ENCODE data around the gene IFT80.
A peak's percentile ranks its signal among the peaks of the same experiment; 100 is the strongest.

The IFT80 gene

GRCh38 chr3:160399125-160400029 is at the start of gene IFT80, which contains the start of gene SMC4:
TSS of gene IFT80 (minus strand) at chr3:160399225. CDS start at chr3:160384600, 14,625 bp downstream.
TSS of gene SMC4 (plus strand) at chr3:160399650. CDS start at chr3:160400827, 1,177 bp downstream.
- peak; percentile 85 for DNase-seq

GRCh38 chr3:160447544-160447943 is 48.5 kb upstream of the IFT80 start:
- DNase-seq: no peak

GRCh38 chr3:160446522-160447056 is 47.6 kb upstream of the IFT80 start:
- no peak for DNase-seq

- DNase-seq: no peak
Measured at GRCh38 chr3:160445854-160446253, 46.8 kb upstream of the IFT80 start.

GRCh38 chr3:160444411-160444810 is 45.4 kb upstream of the IFT80 start:
- DNase-seq: no peak

- DNase-seq: no peak
Measured at GRCh38 chr3:160440687-160441086, 41.7 kb upstream of the IFT80 start.

GRCh38 chr3:160437083-160437455 is 38.0 kb upstream of the IFT80 start:
- DNase-seq: no peak

GRCh38 chr3:160435747-160436146 is 36.7 kb upstream of the IFT80 start:
- no peak for DNase-seq

- no peak for DNase-seq
Measured at GRCh38 chr3:160435095-160435494, 36.1 kb upstream of the IFT80 start.

GRCh38 chr3:160434071-160434470 is 35.0 kb upstream of the IFT80 start:
- no peak for DNase-seq

GRCh38 chr3:160427832-160428424 is 28.9 kb upstream of the IFT80 start:
- no peak for DNase-seq

GRCh38 chr3:160417311-160417710 is 18.3 kb upstream of the IFT80 start:
- no peak for DNase-seq

GRCh38 chr3:160413613-160414248 is 14.7 kb upstream of the IFT80 start:
- peak; percentile 62 for DNase-seq

- DNase-seq: no peak
Measured at GRCh38 chr3:160412477-160412876, 13.5 kb upstream of the IFT80 start.

- DNase-seq: no peak
Measured at GRCh38 chr3:160409812-160410610, 11.0 kb upstream of the IFT80 start.

GRCh38 chr3:160403796-160404470 is 4.9 kb upstream of the IFT80 start:
- no peak for DNase-seq

GRCh38 chr3:160403028-160403545 is 4.1 kb upstream of the IFT80 start:
- no peak for DNase-seq

GRCh38 chr3:160402221-160403027 is 3.4 kb upstream of the IFT80 start:
- no peak for DNase-seq

GRCh38 chr3:160401291-160402095 is 2.5 kb upstream of the IFT80 start:
- peak; percentile 24 for DNase-seq

- DNase-seq: no peak
Measured at GRCh38 chr3:160400702-160401150, 1.7 kb upstream of the IFT80 start.

All from GF-D8 (cell line).